ENCODE results near the gene ST6GAL1. TPM values are rescaled to one million over a fixed set of nuclear protein-coding genes. Genes with fewer than 3 reads are reported as not detected.

Gene ST6GAL1
- total and polyA plus RNA-seq, 2 of the 4 experiments (the other 2 are of a cell fraction): 1.4 to 2.9 TPM

- no peak overlapping the region for H4K8ac ChIP-seq (ENCODE audit: low read depth in 2 of 2, low read length in 2 of 2)
- WGBS, 2 experiments (ENCODE audit: extremely low coverage in 2 of 2, insufficient read length in 1 of 2): no CpG with 5 or more reads among the region's 3 CpGs
- POLR2A ChIA-PET (ENCODE audit: unreplicated experiment): no interaction called here
- no peaks in the 10 kb centered on the region for H3K79me1 ChIP-seq (ENCODE audit: low read depth in 1 of 2, low read length in 2 of 2)
- H3K14ac ChIP-seq (replicated peaks; ENCODE audit: low read depth, low read length): no peak overlapping the region
- no peaks in the 10 kb centered on the region; the same call in 1 of the 2 replicates for H3K9me1 ChIP-seq (ENCODE audit: insufficient read depth, low read length)
- H3K56ac ChIP-seq (ENCODE audit: extremely low read depth, insufficient read depth, low read length): no peak overlapping the region
- no peak overlapping the region; the same call in 1 of the 2 replicates for H3K18ac ChIP-seq (ENCODE audit: low read depth, low read length)
- DNase-seq: no peak
- H2BK5ac ChIP-seq (ENCODE audit: low read depth, low read length, poor library complexity, severe bottlenecking): no peak overlapping the region
- no peak overlapping the region for H3K23ac ChIP-seq (ENCODE audit: low read depth, low read length)
- H2AFZ ChIP-seq (replicated peaks; ENCODE audit: low read length, poor library complexity): no peak overlapping the region
- in situ Hi-C loops (cut with MboI; ENCODE audit: low sequenced_read_pairs) (no loop called here), dilution Hi-C loops (cut with HindIII; ENCODE audit: low sequenced_read_pairs, unreplicated experiment) (no loop called here), intact Hi-C loops (cut with micrococcal nuclease) (no loop called here)
- no peak overlapping the region for H4K5ac ChIP-seq (ENCODE audit: low read depth, low read length)
- no peaks in the 10 kb centered on the region for H3K27me3 ChIP-seq (ENCODE audit: control insufficient read depth, insufficient read depth, low read length)
- no peak overlapping the region for H3K9ac ChIP-seq (ENCODE audit: low read depth, low read length)
- H4K20me1 ChIP-seq (ENCODE audit: insufficient read depth, low read length): no peaks in the 10 kb centered on the region
- H4K91ac ChIP-seq (ENCODE audit: insufficient read depth, low read depth, low read length): no peak overlapping the region
- no peak overlapping the region for H2BK20ac ChIP-seq (ENCODE audit: low read depth, low read length)
- H2AK5ac ChIP-seq (ENCODE audit: low read depth, low read length): no peak overlapping the region
- ATAC-seq (ENCODE audit: low read depth): no peak
- no peak overlapping the region for H3K4ac ChIP-seq (ENCODE audit: low read depth, low read length)
- H3K27ac ChIP-seq (ENCODE audit: insufficient read depth, low read length): peak overlapping the region; percentile 63; the same call in 1 of the 2 replicates
- no peak overlapping the region for H2BK15ac ChIP-seq (ENCODE audit: low read depth, low read length)
- no peak overlapping the region for H3K4me3 ChIP-seq (ENCODE audit: insufficient read depth, low read depth, low read length)
- no peaks in the 10 kb centered on the region for H3K36me3 ChIP-seq (ENCODE audit: control insufficient read depth, insufficient read depth, low read length)
- no peak overlapping the region for H2BK120ac ChIP-seq (ENCODE audit: low read depth, low read length)
- no peaks in the 10 kb centered on the region for H3K9me3 ChIP-seq (ENCODE audit: control insufficient read depth, insufficient read depth, low read length)
- no peak overlapping the region for H3K4me2 ChIP-seq (ENCODE audit: low read depth, low read length)
- CTCF ChIA-PET: no interaction called here
- no peak overlapping the region for H2AK9ac ChIP-seq (replicated peaks; ENCODE audit: low read depth, low read length, poor library complexity)
- no TSS peak for BruUV-seq (replicated peaks)
- TF ChIP-seq MAFK (IDR thresholded peaks at IDR 0.05; ENCODE audit: low read depth, low read length) (no peak), MXI1 (IDR thresholded peaks at IDR 0.05; ENCODE audit: borderline replicate concordance, low read depth, low read length) (no peak), CHD1 (IDR thresholded peaks at IDR 0.05; ENCODE audit: low read depth, low read length) (no peak), RAD21 (IDR thresholded peaks at IDR 0.05; ENCODE audit: low read length) (no peak), FOS (IDR thresholded peaks at IDR 0.05; ENCODE audit: low read depth, low read length) (no peak), RFX5 (IDR thresholded peaks at IDR 0.05; ENCODE audit: low read depth, low read length) (no peak), POLR2A (IDR thresholded peaks at IDR 0.05; ENCODE audit: low read depth, low read length) (no peak), RCOR1 (IDR thresholded peaks at IDR 0.05; ENCODE audit: insufficient replicate concordance, low read length) (no peak), SMC3 (IDR thresholded peaks at IDR 0.05; ENCODE audit: low read depth, low read length) (no peak), NFE2L2 (IDR thresholded peaks at IDR 0.05; ENCODE audit: low read depth, low read length) (no peak), BHLHE40 (IDR thresholded peaks at IDR 0.05; ENCODE audit: low read depth, low read length) (no peak)
- TF ChIP-seq, protein P1, sequence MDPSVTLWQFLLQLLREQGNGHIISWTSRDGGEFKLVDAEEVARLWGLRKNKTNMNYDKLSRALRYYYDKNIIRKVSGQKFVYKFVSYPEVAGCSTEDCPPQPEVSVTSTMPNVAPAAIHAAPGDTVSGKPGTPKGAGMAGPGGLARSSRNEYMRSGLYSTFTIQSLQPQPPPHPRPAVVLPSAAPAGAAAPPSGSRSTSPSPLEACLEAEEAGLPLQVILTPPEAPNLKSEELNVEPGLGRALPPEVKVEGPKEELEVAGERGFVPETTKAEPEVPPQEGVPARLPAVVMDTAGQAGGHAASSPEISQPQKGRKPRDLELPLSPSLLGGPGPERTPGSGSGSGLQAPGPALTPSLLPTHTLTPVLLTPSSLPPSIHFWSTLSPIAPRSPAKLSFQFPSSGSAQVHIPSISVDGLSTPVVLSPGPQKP (IDR thresholded peaks at IDR 0.05; ENCODE audit: borderline replicate concordance, low read depth, low read length): no peak
- TF ChIP-seq, protein P2, sequence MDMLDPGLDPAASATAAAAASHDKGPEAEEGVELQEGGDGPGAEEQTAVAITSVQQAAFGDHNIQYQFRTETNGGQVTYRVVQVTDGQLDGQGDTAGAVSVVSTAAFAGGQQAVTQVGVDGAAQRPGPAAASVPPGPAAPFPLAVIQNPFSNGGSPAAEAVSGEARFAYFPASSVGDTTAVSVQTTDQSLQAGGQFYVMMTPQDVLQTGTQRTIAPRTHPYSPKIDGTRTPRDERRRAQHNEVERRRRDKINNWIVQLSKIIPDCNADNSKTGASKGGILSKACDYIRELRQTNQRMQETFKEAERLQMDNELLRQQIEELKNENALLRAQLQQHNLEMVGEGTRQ (IDR thresholded peaks at IDR 0.05; ENCODE audit: low read depth, low read length): no peak
- TF ChIP-seq, protein P3, sequence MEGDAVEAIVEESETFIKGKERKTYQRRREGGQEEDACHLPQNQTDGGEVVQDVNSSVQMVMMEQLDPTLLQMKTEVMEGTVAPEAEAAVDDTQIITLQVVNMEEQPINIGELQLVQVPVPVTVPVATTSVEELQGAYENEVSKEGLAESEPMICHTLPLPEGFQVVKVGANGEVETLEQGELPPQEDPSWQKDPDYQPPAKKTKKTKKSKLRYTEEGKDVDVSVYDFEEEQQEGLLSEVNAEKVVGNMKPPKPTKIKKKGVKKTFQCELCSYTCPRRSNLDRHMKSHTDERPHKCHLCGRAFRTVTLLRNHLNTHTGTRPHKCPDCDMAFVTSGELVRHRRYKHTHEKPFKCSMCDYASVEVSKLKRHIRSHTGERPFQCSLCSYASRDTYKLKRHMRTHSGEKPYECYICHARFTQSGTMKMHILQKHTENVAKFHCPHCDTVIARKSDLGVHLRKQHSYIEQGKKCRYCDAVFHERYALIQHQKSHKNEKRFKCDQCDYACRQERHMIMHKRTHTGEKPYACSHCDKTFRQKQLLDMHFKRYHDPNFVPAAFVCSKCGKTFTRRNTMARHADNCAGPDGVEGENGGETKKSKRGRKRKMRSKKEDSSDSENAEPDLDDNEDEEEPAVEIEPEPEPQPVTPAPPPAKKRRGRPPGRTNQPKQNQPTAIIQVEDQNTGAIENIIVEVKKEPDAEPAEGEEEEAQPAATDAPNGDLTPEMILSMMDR (conservative IDR thresholded peaks at IDR 0.05; ENCODE audit: low read depth, low read length): no peak
- H3K4me1 ChIP-seq (ENCODE audit: control insufficient read depth, insufficient read depth, low read length): peaks cover 14% of the 10 kb centered on the region
Measured at GRCh38 chr3:187061748-187062147, 131.4 kb downstream of the ST6GAL1 start.
